DMS 273 treated with DMSO at 0.1 percent for 48 hours (cell line): Measurements from ENCODE around the gene DUOX2.
"Not testable (repeated sequence)": the region's sequence is repeated elsewhere in the genome, so short reads cannot be mapped to it uniquely, and the experiment has no call there.

Experiments
- DNase-seq: peaks from one replicate; lab custom pipeline; 2025; lab: John Stamatoyannopoulos, UW

DUOX2 gene

GRCh38 chr15:45100884-45101625, 12.9 kb downstream of the DUOX2 start:
- DNase-seq: no peak

GRCh38 chr15:45099549-45100165, 14.3 kb downstream of the DUOX2 start:
- DNase-seq: no peak

- DNase-seq: no peak
Observed at GRCh38 chr15:45097466-45097865, 16.5 kb downstream of the DUOX2 start.

DNA sequence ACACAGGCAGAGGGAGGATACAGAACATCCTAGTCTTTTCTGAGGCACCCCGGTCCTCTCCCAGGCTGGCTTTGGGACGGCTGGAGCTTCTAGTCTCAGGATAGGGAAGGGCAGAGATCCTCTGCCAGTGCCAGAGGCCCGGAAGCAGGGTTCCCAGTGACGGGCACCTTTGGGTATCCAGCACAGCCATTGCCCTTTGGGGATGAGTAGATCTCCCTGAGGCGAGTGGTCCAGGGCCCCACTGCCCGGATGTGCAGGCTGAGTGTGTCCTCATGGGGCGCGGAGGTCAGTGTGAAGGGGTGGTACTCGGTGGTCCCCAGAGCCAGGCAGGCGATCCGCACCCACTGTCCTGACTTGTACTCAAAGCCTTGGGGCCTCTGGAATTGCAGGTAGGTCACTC, 18.3 kb downstream of the DUOX2 start:
- no peak for DNase-seq

DNA sequence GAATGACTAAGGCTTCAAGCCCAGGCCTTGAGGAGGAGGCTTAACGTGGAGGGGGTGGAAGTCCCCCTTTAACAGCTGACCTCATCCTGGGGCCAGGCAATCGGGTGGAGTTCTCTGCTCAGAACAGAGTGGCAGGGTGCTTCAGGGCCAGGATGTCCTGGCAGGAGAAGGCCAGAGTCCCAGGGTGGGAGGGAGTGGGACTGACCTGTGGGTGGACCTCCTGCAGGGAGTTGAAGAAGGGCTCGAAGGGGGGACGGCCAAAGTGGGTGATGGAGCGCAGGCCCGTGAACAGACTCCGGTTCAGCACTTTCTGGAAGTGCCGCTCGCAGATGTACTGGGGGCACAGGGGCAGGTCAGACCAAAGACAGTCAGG, 19.6 kb downstream of the DUOX2 start:
- no peak for DNase-seq

GRCh38 chr15:45093622-45094357, 20.2 kb downstream of the DUOX2 start:
- DNase-seq: no peak

DNA sequence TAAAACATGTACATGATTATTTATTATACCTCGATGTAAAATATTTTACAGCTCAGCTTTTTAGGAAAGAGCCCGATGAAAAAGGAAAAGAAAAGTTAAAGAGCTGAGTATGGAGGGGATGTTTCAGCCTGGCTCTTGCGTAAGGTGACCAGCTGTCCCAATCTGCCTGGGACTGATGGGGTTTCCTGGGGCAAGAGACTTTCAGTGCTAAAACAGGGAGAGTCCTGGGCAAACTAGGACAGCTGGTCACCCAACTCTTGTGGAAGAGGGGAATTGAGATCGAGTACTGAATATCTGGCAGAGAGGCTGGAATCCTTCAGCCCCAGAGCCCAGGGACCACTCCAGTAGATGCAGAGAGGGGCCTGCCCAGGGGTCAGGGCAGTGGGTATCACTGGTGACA, 21.0 kb downstream of the DUOX2 start:
- no peak for DNase-seq

GRCh38 chr15:45091576-45091975, 22.4 kb downstream of the DUOX2 start:
- DNase-seq: no peak

- DNase-seq: no peak
Observed at GRCh38 chr15:45091161-45091560, 22.8 kb downstream of the DUOX2 start.

- no peak for DNase-seq
Observed at GRCh38 chr15:45089712-45090373, 24.1 kb downstream of the DUOX2 start.

GRCh38 chr15:45088801-45089711, 24.9 kb downstream of the DUOX2 start:
- DNase-seq: no peak

DNA sequence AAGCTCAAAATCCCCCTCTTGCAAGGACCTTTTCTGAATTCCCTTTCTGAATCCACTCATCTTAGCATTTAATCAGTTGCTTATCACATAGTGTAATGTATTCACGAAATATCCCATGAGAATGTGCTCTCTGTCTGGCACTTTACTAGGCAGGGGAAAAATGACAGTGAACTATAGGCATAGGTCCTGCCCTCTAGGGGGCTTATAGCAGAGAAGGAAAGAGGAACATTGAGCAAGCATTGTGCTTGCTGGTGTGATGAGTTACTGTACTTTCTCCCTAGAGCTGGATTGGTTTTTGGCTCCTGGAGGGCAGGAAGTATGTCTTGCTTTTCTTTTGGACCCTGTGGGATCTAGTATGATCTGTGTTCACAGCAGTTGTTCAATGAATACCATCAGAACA, 26.5 kb downstream of the DUOX2 start:
- no peak for DNase-seq

GRCh38 chr15:45084163-45084562, 29.8 kb downstream of the DUOX2 start:
- DNase-seq: no peak

GRCh38 chr15:45083223-45083622, 30.7 kb downstream of the DUOX2 start:
- DNase-seq: no peak

DNA sequence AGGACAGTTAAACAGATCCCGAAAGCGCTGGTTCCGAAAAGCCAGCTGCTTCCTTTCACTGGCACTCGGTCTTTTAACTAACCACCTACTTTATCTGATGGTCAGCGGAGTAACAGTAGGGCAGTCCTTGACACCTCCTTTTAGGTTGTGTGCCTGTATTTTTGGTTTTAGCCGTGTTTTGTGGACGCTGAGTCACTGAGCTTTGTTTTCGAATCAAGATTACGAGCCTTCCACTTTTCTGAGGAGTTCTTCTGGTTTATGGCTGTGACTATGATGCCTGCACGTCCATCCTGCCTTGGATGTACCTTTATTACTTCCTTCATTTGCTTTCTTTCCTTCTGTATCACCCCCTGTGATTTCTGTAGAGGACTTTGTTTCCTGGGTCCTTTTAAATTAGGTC, 31.6 kb downstream of the DUOX2 start:
- not testable (repeated sequence) for DNase-seq

GRCh38 chr15:45080593-45080992, 33.4 kb downstream of the DUOX2 start:
- not testable (repeated sequence) for DNase-seq

DNA sequence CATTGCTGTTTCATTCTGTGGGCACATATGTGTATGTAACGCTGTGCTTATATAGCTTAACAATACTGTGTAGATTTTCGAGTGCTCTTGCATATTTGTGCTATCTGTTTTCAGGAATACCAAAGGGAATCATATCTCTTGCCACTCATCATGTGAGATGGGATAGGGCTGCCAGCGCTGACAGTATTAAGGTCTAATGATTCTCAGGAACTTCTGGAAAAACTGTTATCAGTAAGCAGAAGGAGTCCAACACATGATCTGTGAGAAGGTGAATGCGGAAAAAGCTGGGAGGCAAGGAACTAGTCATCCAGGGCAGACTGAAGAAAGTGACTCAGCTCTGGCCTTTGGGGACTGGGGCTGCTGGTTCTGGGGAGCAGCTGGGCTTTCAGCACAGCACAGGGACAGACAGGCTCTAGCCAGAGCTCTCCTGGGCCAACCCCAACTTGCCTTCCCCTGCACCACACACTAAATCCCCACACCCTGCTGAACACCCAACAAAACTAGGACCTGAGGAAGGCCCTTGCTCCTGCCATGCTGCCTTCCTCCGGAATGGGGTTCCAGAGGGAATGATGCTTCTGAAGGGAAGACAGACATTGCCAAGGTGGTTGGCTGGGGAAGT, 34.2 kb downstream of the DUOX2 start:
- not testable (repeated sequence) for DNase-seq

GRCh38 chr15:45079201-45079600, 34.8 kb downstream of the DUOX2 start:
- peak; percentile 43 for DNase-seq

DNA sequence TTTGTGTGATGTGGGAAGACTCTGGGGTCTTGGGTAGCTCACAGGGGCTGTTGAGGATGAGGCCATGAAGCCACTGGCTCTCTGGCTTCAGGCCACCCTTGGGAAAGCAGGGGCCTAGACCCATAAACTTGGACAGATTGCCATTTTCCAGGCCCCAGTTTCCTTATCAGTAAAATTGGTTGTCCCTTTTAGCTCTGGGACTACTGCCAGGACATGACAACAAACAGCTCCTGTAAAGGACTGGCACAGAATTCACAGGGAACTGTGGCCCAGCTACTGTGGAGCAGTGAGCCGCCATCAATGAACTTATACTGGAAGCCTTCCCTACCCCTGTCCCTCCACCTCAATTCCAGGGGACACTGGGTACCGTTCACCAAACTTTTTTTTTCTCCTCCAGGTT, 36.6 kb downstream of the DUOX2 start:
- DNase-seq: not testable (repeated sequence)

DNA sequence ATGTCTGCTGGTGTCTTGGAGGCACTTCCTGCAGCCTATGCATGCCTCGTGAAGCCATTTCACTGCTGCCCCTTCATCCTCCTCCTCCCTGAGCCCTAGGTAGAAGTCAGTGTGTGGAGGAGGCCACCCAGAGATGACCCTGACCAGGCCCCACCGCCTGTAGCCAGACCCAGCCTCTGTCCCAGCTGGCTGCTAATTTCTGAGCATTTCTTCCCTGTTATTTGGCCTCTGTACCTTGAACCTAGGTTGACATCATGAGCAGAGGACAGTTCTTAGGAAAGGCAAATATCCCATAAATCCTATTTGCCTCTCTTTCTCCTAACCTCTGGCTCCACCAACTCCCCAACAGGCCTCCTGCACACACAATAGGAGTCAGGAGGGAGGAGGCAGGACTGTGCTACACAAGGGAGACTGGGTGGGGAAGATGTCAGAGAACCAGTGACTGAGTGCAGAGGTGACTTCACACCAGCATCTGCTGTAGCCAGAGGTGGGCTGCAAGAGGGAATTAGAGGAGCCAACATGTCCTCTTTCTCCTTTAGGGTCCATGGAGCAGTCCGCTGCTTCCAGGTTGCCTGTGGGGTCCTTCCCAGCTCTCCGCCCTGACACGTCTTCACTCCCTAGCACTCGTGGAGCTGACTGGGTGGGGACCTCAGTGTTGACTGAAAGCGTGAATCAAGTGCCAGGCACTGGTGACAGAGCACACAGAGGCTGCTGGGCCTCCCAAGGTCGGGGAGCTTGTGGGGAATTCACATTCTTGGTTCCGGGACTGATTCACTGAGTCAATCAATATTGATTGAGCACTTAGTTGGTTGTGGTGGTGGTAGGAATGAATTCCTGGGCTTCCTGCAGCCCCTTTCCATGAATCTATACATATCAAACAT, 38.3 kb downstream of the DUOX2 start:
- DNase-seq: not testable (repeated sequence)
